H1 (cell line): ENCODE results near the gene MEF2B. TPM values are rescaled to one million over a fixed set of nuclear protein-coding genes. Genes with fewer than 3 reads are reported as not detected.

Experiments
- CTCF ChIA-PET: fragments of 300-600 bp; sonication (Branson Sonifier 250); formaldehyde crosslinking; loops from one replicate; lab custom pipeline; 2021; ENCODE audit not compliant: partially characterized antibody; lab: Charles Lee
- POLR2A ChIA-PET: fragments of 300-600 bp; sonication (Branson Sonifier 250); formaldehyde crosslinking; loops from one replicate; lab custom pipeline; 2021; ENCODE audit warnings: inconsistent platforms; ENCODE audit not compliant: partially characterized antibody; lab: Charles Lee
- DNase-seq, 2 experiments: peaks; one replicate each; pipeline versions ENCODE4 v3.0.0 to v3.0.0-alpha.2; 2010 to 2022; ENCODE audit warnings: low spot score in 2 of 2, low read depth in 1 of 2, mixed read lengths in 1 of 2
- FAIRE-seq: peaks from 2 replicates; lab custom pipeline; 2011; peaks lifted over from hg19 to GRCh38; lab: Jason Lieb, UNC
- H2AFZ ChIP-seq: 2 replicates; pipeline ENCODE4 v1.8.1; 2012; ENCODE audit warnings: low read length, inconsistent platforms
- H2AK5ac ChIP-seq: 2 replicates; pipeline ENCODE4 v1.6.1; 2013; ENCODE audit warnings: low read depth, low read length
- H2BK120ac ChIP-seq: replicated peaks from 2 replicates; pipeline ENCODE3; 2013; ENCODE audit warnings: low read depth, low read length, inconsistent platforms
- H2BK12ac ChIP-seq: 2 replicates; pipeline ENCODE4 v1.6.1; 2013; ENCODE audit warnings: low read depth, low read length
- H2BK15ac ChIP-seq: 2 replicates; pipeline ENCODE4 v1.6.1; 2013; ENCODE audit warnings: low read length
- H2BK20ac ChIP-seq: 2 replicates; pipeline ENCODE4 v1.6.1; 2013; ENCODE audit warnings: low read length
- H2BK5ac ChIP-seq: 2 replicates; pipeline ENCODE4 v1.6.1; 2013; ENCODE audit warnings: low read depth, low read length
- H3K14ac ChIP-seq: 2 replicates; pipeline ENCODE4 v1.6.1; 2013; ENCODE audit warnings: inconsistent platforms; ENCODE audit not compliant: insufficient read length
- H3K18ac ChIP-seq: 2 replicates; pipeline ENCODE4 v1.6.1; 2013; ENCODE audit warnings: low read length; ENCODE audit errors: extremely low read depth
- H3K23ac ChIP-seq: 2 replicates; pipeline ENCODE4 v1.6.1; 2013; ENCODE audit warnings: inconsistent platforms; ENCODE audit not compliant: insufficient read length
- H3K23me2 ChIP-seq: 2 replicates; pipeline ENCODE4 v1.6.1; 2013; ENCODE audit warnings: low read depth, low read length
- H3K27ac ChIP-seq: 2 replicates; pipeline ENCODE4 v1.6.1; 2011; ENCODE audit warnings: low read depth, low read length, inconsistent platforms
- H3K27me3 ChIP-seq, 4 experiments: replicated peaks in 1 of 4; 1 replicate in 1 of 4; 2 replicates in 3 of 4; pipeline versions ENCODE4 v1.6.1 to v1.8.1; 2011 to 2013; ENCODE audit warnings: low read length in 3 of 4, mild to moderate bottlenecking in 3 of 4, inconsistent platforms in 2 of 4, mixed read lengths in 2 of 4, moderate library complexity in 1 of 4; ENCODE audit not compliant: control insufficient read depth in 3 of 4, insufficient read depth in 3 of 4; ENCODE audit errors: extremely low read depth in 1 of 4
- H3K36me3 ChIP-seq, 4 experiments: 2 replicates each; pipeline versions ENCODE4 v1.6.1 to v1.8.1; 2011 to 2013; ENCODE audit warnings: mild to moderate bottlenecking in 4 of 4, low read length in 3 of 4, moderate library complexity in 2 of 4, control low read depth in 1 of 4, inconsistent platforms in 1 of 4; ENCODE audit not compliant: insufficient read depth in 4 of 4, control insufficient read depth in 2 of 4
- H3K4ac ChIP-seq: replicated peaks from 2 replicates; pipeline ENCODE3; 2013; ENCODE audit warnings: low read length, low read depth, mixed read lengths, inconsistent platforms; ENCODE audit not compliant: insufficient read length
- H3K4me1 ChIP-seq, 4 experiments: replicated peaks in 1 of 4; 1 replicate in 1 of 4; 2 replicates in 3 of 4; pipeline versions ENCODE4 v1.6.1 to v1.8.1; 2011 to 2013; ENCODE audit warnings: low read length in 3 of 4, inconsistent platforms in 2 of 4, mixed read lengths in 1 of 4; ENCODE audit not compliant: insufficient read depth in 4 of 4, control insufficient read depth in 3 of 4
- H3K4me2 ChIP-seq, 2 experiments: 2 replicates each; pipeline versions ENCODE4 v1.6.1 to v1.8.1; 2011 to 2013; ENCODE audit warnings: low read depth in 2 of 2, low read length in 2 of 2, control low read depth in 1 of 2, inconsistent platforms in 1 of 2, mild to moderate bottlenecking in 1 of 2; ENCODE audit not compliant: insufficient read depth in 1 of 2
- H3K4me3 ChIP-seq, 4 experiments: fragments of 200-600, 300-600 bp in 1 of 4; sonication (generic), shearing (Covaris generic), sonication (Bioruptor Twin) in 1 of 4; 2 replicates each; pipeline versions ENCODE4 v1.5.1 to v1.8.1; 2011 to 2016; ENCODE audit warnings: low read length in 4 of 4, low read depth in 3 of 4, control low read depth in 2 of 4, inconsistent platforms in 2 of 4, mild to moderate bottlenecking in 2 of 4, mixed read lengths in 1 of 4, moderate library complexity in 1 of 4; ENCODE audit not compliant: insufficient read depth in 2 of 4; ENCODE audit errors: extremely low read depth in 1 of 4
- H3K56ac ChIP-seq: replicated peaks from 2 replicates; pipeline ENCODE3; 2013; ENCODE audit warnings: low read depth, mild to moderate bottlenecking, mixed read lengths, low read length, inconsistent platforms; ENCODE audit not compliant: insufficient read length
- H3K79me1 ChIP-seq: 2 replicates; pipeline ENCODE4 v1.6.1; 2013; ENCODE audit warnings: low read depth, low read length, control low read depth
- H3K79me2 ChIP-seq, 2 experiments: 2 replicates each; pipeline versions ENCODE4 v1.6.1 to v1.8.1; 2012 to 2013; ENCODE audit warnings: low read length in 2 of 2, mild to moderate bottlenecking in 2 of 2, inconsistent platforms in 1 of 2; ENCODE audit not compliant: insufficient read depth in 2 of 2, control insufficient read depth in 1 of 2
- H3K9ac ChIP-seq, 4 experiments: replicated peaks in 1 of 4; 1 replicate in 1 of 4; 2 replicates in 3 of 4; pipeline versions ENCODE4 v1.6.1 to v1.8.1; 2011 to 2013; ENCODE audit warnings: low read depth in 3 of 4, low read length in 3 of 4, control low read depth in 2 of 4, mild to moderate bottlenecking in 2 of 4, moderate library complexity in 2 of 4, inconsistent platforms in 1 of 4; ENCODE audit errors: extremely low read depth in 1 of 4
- H3K9me3 ChIP-seq, 2 experiments: 2 replicates each; pipeline versions ENCODE4 v1.6.1 to v1.8.1; 2012 to 2013; ENCODE audit warnings: mild to moderate bottlenecking in 2 of 2, moderate library complexity in 2 of 2, control low read depth in 1 of 2, inconsistent platforms in 1 of 2, low read depth in 1 of 2, low read length in 1 of 2, mixed read lengths in 1 of 2; ENCODE audit not compliant: insufficient read depth in 2 of 2
- H4K20me1 ChIP-seq, 2 experiments: replicated peaks in 1 of 2; 2 replicates each; pipeline versions ENCODE3 to v1.8.1; 2011 to 2013; ENCODE audit warnings: inconsistent platforms in 2 of 2, low read length in 2 of 2, mild to moderate bottlenecking in 1 of 2; ENCODE audit not compliant: insufficient read depth in 2 of 2, control insufficient read depth in 1 of 2
- H4K5ac ChIP-seq: 2 replicates; pipeline ENCODE4 v1.6.1; 2013; ENCODE audit warnings: low read length, low read depth, mixed read lengths, inconsistent platforms; ENCODE audit not compliant: insufficient read length
- H4K8ac ChIP-seq: 2 replicates; pipeline ENCODE4 v1.8.0; 2013; ENCODE audit warnings: mild to moderate bottlenecking, moderate library complexity, low read length, inconsistent platforms; ENCODE audit not compliant: insufficient read depth; ENCODE audit errors: extremely low read depth
- H4K91ac ChIP-seq: replicated peaks from 2 replicates; pipeline ENCODE3; 2013; ENCODE audit warnings: low read length, mixed read lengths, inconsistent platforms; ENCODE audit not compliant: insufficient read length
- CHD1 ChIP-seq: IDR thresholded peaks from 2 replicates; pipeline ENCODE4 v1.6.1; 2012; ENCODE audit warnings: low read depth, low read length, improper control_type of control experiment
- CTCF ChIP-seq, 3 experiments: IDR thresholded peaks; 1 replicate in 2 of 3; 2 replicates in 1 of 3; pipeline versions ENCODE4 v1.5.1 to v1.6.1; 2011; ENCODE audit warnings: low read length in 3 of 3, mild to moderate bottlenecking in 3 of 3, inconsistent platforms in 2 of 3, low read depth in 1 of 3, moderate library complexity in 1 of 3; ENCODE audit not compliant: insufficient read depth in 1 of 3; ENCODE audit errors: control extremely low read depth in 1 of 3
- HDAC6 ChIP-seq: IDR thresholded peaks from one replicate; pipeline ENCODE4 v1.7.1; 2012; ENCODE audit warnings: low read depth, mild to moderate bottlenecking, inconsistent platforms, low read length, moderate library complexity
- KDM4A ChIP-seq: IDR thresholded peaks from one replicate; pipeline ENCODE4 v1.7.1; 2012; ENCODE audit warnings: low read depth, mild to moderate bottlenecking, moderate library complexity, low read length, inconsistent platforms; ENCODE audit not compliant: severe bottlenecking
- RNF2 ChIP-seq: fragments of 200-900, 300-1000 bp; sonication (generic); IDR thresholded peaks from 2 replicates; pipeline ENCODE4 v1.7.1; 2016; ENCODE audit warnings: borderline replicate concordance, low read depth, mild to moderate bottlenecking, antibody characterized with exemption, low read length; ENCODE audit not compliant: poor library complexity, severe bottlenecking; ENCODE audit errors: missing control alignments
- RXRA ChIP-seq: IDR thresholded peaks from 2 replicates; pipeline ENCODE4 v1.6.1; 2011; ENCODE audit warnings: low read depth, mild to moderate bottlenecking, low read length, moderate library complexity; ENCODE audit not compliant: insufficient read depth
- SP2 ChIP-seq: IDR thresholded peaks from 2 replicates; pipeline ENCODE4 v1.6.1; 2012; ENCODE audit warnings: mild to moderate bottlenecking, low read length, inconsistent platforms
- TBP ChIP-seq: IDR thresholded peaks from 2 replicates; pipeline ENCODE4 v1.6.1; 2011; ENCODE audit warnings: low read depth, low read length, improper control_type of control experiment
- WGBS, 2 experiments: shearing (Covaris generic) in 1 of 2; methylation state at CpG; one replicate each; pipeline versions ENCODE4 v1.1.6 to v1.1.7; 2013 to 2015; ENCODE audit warnings: low lambda C conversion rate in 2 of 2, mixed read lengths in 2 of 2, inconsistent platforms in 1 of 2, low coverage in 1 of 2, missing lambda C conversion rate in 1 of 2; ENCODE audit not compliant: insufficient replicate concordance in 2 of 2, insufficient coverage in 1 of 2, insufficient read length in 1 of 2; ENCODE audit errors: extremely low coverage in 1 of 2, missing lambda C conversion rate in 1 of 2; 5-methylcytosine and 5-hydroxymethylcytosine counted together
- polyA plus RNA-seq, 7 experiments: library from polyadenylated mRNA; depleted of rRNA in 3 of 7; stranded (reverse) in 5 of 7; unstranded in 2 of 7; fragments of >200 nt in 5 of 7; fragments of 200-250 nt in 2 of 7; gene quantifications; 1 replicate in 5 of 7; 2 replicates in 1 of 7; 4 replicates in 1 of 7; pipeline versions ENCODE4 v1.2.1 to v1.2.3, GENCODE V29; 2011 to 2013; ENCODE audit warnings: missing spikeins in 2 of 7, mixed read lengths in 2 of 7
- total RNA-seq: library from RNA; stranded (reverse); fragmentation: NEBNext Ultra II Directional; extraction: Animal tissue kit (Norgen Biotek cat#: 25700); gene quantifications from 2 replicates; pipeline ENCODE4 v1.2.1, GENCODE V29; 2021

MEF2B gene
- total and polyA plus RNA-seq, 2 of the 8 experiments (the other 6 are each of a cell fraction or from before 2014, with no cell fraction given), result 2.8 to 3.7 TPM

GRCh38 chr19:19139876-19140229, 30.2 kb downstream of the MEF2B start:
- Histone ChIP-seq H2BK15ac (no peak overlapping the region), H4K5ac (no peak overlapping the region), H3K18ac (no peak overlapping the region), H4K20me1 (peaks cover 2 to 7% of the 10 kb centered on the region in 2 experiments), H3K4ac (no peak overlapping the region), H3K79me1 (peaks cover 5% of the 10 kb centered on the region; the same call in 1 of the 2 replicates), H3K4me1 (peaks cover 0 to 11% (median 7%) of the 10 kb centered on the region in 4 experiments; a peak in 6 of 7 replicates), H2BK20ac (no peak overlapping the region), H3K9me3 (no peaks in the 10 kb centered on the region), H3K27ac (no peak overlapping the region), H3K23me2 (peaks cover 3% of the 10 kb centered on the region; the same call in 1 of the 2 replicates), H2BK120ac (no peak overlapping the region), H4K8ac (no peak overlapping the region), H3K36me3 (no peaks in the 10 kb centered on the region), H2AFZ (no peak overlapping the region), H3K27me3 (peaks cover 0 to 3% (median 0%) of the 10 kb centered on the region in 4 experiments; a peak in 4 of 7 replicates), H3K9ac (no peak overlapping the region), H3K4me2 (no peak overlapping the region), H2AK5ac (no peak overlapping the region), H3K23ac (no peak overlapping the region), H3K79me2 (0 out of 4 replicates have a peak, but pooled peaks cover 0 to 4% of the 10 kb centered on the region in 2 experiments), H4K91ac (no peak overlapping the region), H3K14ac (no peak overlapping the region), H3K4me3 (no peak overlapping the region), H2BK5ac (no peak overlapping the region), H2BK12ac (0 out of 2 replicates have a peak overlapping the region, but pooled peaks have one; percentile 6), H3K56ac (no peak overlapping the region)
- DNase-seq, result no peak
- FAIRE-seq, result no peak
- ChIA-PET CTCF (interaction anchor here (0.6 to 6.2 kb wide), 22 partner anchors 10 to 372 kb away, joined by 3 to 46 read pairs (median 6); no protein-coding TSS in a partner anchor), POLR2A (interaction anchor here (0.7 to 2.4 kb wide), 4 partner anchors 9 to 34 kb away, joined by 3 to 12 read pairs (median 6); partner anchors contain the start of gene MEF2B)
- 53% methylated on average over 5 of the region's 5 CpGs; no CpG with 5 or more reads in 1 of the 2 experiments for WGBS, 2 experiments
- no peak for TF ChIP-seq SP2
- no peak for TF ChIP-seq CHD1
- TF ChIP-seq RNF2, result no peak
- no peak for TF ChIP-seq RXRA
- TF ChIP-seq CTCF (IDR thresholded peaks at IDR 0.05; ENCODE audit: control extremely low read depth in 1 of 3, insufficient read depth in 1 of 3, low read depth in 1 of 3, low read length in 3 of 3), result no peak
- TF ChIP-seq TBP, result no peak
- TF ChIP-seq HDAC6, result no peak
- no peak for TF ChIP-seq KDM4A
